ENCODE results near the gene CALN1.

GRCh38 chr7:71962636-71963035 lies 449.5 kb downstream of the CALN1 start:
- TF ChIP-seq CTCF (optimal IDR thresholded peaks at IDR 0.05 in 1 of 3, IDR thresholded peaks at IDR 0.05 in 1 of 3, conservative IDR thresholded peaks at IDR 0.05 in 1 of 3; ENCODE audit: extremely low read depth in 1 of 3, insufficient read depth in 2 of 3, low read length in 3 of 3) (no peak), EZH2 (IDR thresholded peaks at IDR 0.05; ENCODE audit: low read length) (no peak)
